Parathyroid adenoma (tissue), 2 donors: ENCODE data around the gene LETM1.

Experiments
- H2AFZ ChIP-seq: fragments of 300-600 bp; sonication (generic); one replicate; pipeline ENCODE4 v1.7.0; 2017; ENCODE audit warnings: antibody characterized with exemption, mild to moderate bottlenecking
- H3K27ac ChIP-seq: fragments of 300-600 bp; sonication (generic); one replicate; pipeline ENCODE4 v1.7.0; 2017
- H3K27me3 ChIP-seq: fragments of 300-600 bp; sonication (generic); one replicate; pipeline ENCODE4 v1.7.0; 2017; ENCODE audit warnings: low read length; ENCODE audit not compliant: control insufficient read depth, insufficient read depth
- H3K36me3 ChIP-seq: fragments of 300-600 bp; sonication (generic); one replicate; pipeline ENCODE4 v1.7.0; 2017; ENCODE audit warnings: low read length; ENCODE audit not compliant: control insufficient read depth, insufficient read depth
- H3K4me1 ChIP-seq: fragments of 300-600 bp; sonication (generic); one replicate; pipeline ENCODE4 v1.7.0; 2017; ENCODE audit warnings: control low read depth
- H3K4me2 ChIP-seq: fragments of 300-600 bp; sonication (generic); one replicate; pipeline ENCODE4 v1.7.0; 2017; ENCODE audit warnings: low read length
- H3K4me3 ChIP-seq: fragments of 300-600 bp; sonication (generic); one replicate; pipeline ENCODE4 v1.7.0; 2017; ENCODE audit warnings: low read depth, low read length
- H3K79me2 ChIP-seq: fragments of 300-600 bp; sonication (generic); one replicate; pipeline ENCODE4 v1.7.0; 2017; ENCODE audit warnings: control low read depth
- H3K9ac ChIP-seq: fragments of 300-600 bp; sonication (generic); one replicate; pipeline ENCODE4 v1.7.0; 2017; ENCODE audit warnings: mild to moderate bottlenecking
- H3K9me3 ChIP-seq: fragments of 300-600 bp; sonication (generic); one replicate; pipeline ENCODE4 v1.7.0; 2017; ENCODE audit warnings: low read length; ENCODE audit not compliant: control insufficient read depth
- CTCF ChIP-seq: fragments of 300-600 bp; sonication (generic); IDR thresholded peaks from one replicate; pipeline ENCODE4 v1.7.0; 2017; ENCODE audit warnings: antibody characterized with exemption, mild to moderate bottlenecking
- donor health status: primary hyperparathyroidism.

LETM1 gene

GRCh38 chr4:1826531-1827350 lies 29.2 kb downstream of the LETM1 start:
- no peak overlapping the region for H3K4me3 ChIP-seq
- no peak overlapping the region for H3K4me2 ChIP-seq
- H3K79me2 ChIP-seq = no peaks in the 10 kb centered on the region
- H3K27ac ChIP-seq = no peak overlapping the region
- H3K9ac ChIP-seq = no peak overlapping the region
- TF ChIP-seq CTCF = no peak
- H2AFZ ChIP-seq = no peak overlapping the region
- no peaks in the 10 kb centered on the region for H3K9me3 ChIP-seq
- no peaks in the 10 kb centered on the region for H3K27me3 ChIP-seq
- no peaks in the 10 kb centered on the region for H3K36me3 ChIP-seq
- H3K4me1 ChIP-seq = peaks cover 9% of the 10 kb centered on the region

- Histone ChIP-seq H3K36me3 (no peaks in the 10 kb centered on the region), H3K79me2 (no peaks in the 10 kb centered on the region), H3K4me1 (peaks cover 12% of the 10 kb centered on the region), H3K9ac (no peak overlapping the region), H3K4me2 (peak overlapping the region; percentile 1), H3K9me3 (no peaks in the 10 kb centered on the region), H3K27ac (no peak overlapping the region), H3K27me3 (no peaks in the 10 kb centered on the region), H3K4me3 (no peak overlapping the region), H2AFZ (no peak overlapping the region)
- TF ChIP-seq CTCF = no peak
Observed at GRCh38 chr4:1825326-1825725, 30.6 kb downstream of the LETM1 start.

GRCh38 chr4:1824746-1825145 lies 31.2 kb downstream of the LETM1 start:
- Histone ChIP-seq H3K9me3 (no peaks in the 10 kb centered on the region), H3K4me3 (no peak overlapping the region), H3K27me3 (no peaks in the 10 kb centered on the region), H3K4me2 (no peak overlapping the region), H3K4me1 (peaks cover 15% of the 10 kb centered on the region), H3K27ac (no peak overlapping the region), H3K36me3 (no peaks in the 10 kb centered on the region), H2AFZ (no peak overlapping the region), H3K9ac (no peak overlapping the region), H3K79me2 (no peaks in the 10 kb centered on the region)
- no peak for TF ChIP-seq CTCF

- TF ChIP-seq CTCF = no peak
- Histone ChIP-seq H3K9me3 (no peaks in the 10 kb centered on the region), H3K4me3 (no peak overlapping the region)
Observed at GRCh38 chr4:1823545-1823932, 32.4 kb downstream of the LETM1 start.

More at GRCh38 chr4:1823545-1823932, 32.4 kb downstream of the LETM1 start:
- Histone ChIP-seq H3K27ac (no peak overlapping the region), H3K4me2 (no peak overlapping the region), H3K9ac (no peak overlapping the region), H3K4me1 (peaks cover 22% of the 10 kb centered on the region), H2AFZ (no peak overlapping the region), H3K27me3 (no peaks in the 10 kb centered on the region), H3K36me3 (no peaks in the 10 kb centered on the region), H3K79me2 (no peaks in the 10 kb centered on the region)
